K562 (cell line): ENCODE measurements around the gene TCEA3. TPM values are rescaled to one million over a fixed set of nuclear protein-coding genes. Genes with fewer than 3 reads are reported as not detected.

Experiments used
- BHLHE40 ChIP-seq: IDR thresholded peaks from 2 replicates; pipeline ENCODE4 v1.6.1; 2011; ENCODE audit warnings: low read length, improper control_type of control experiment
- CEBPZ ChIP-seq: fragments of 150-350 bp; IDR thresholded peaks from 2 replicates; pipeline ENCODE4 v1.6.1; 2014; ENCODE audit warnings: low read depth, mild to moderate bottlenecking, low read length, borderline replicate concordance
- ESRRA ChIP-seq: fragments of 450-650 bp; IDR thresholded peaks from 2 replicates; pipeline ENCODE4 v1.6.1; 2014; ENCODE audit warnings: low read depth, mild to moderate bottlenecking, moderate library complexity, borderline replicate concordance
- HNRNPL ChIP-seq: fragments of 200-400 bp; formaldehyde crosslinking; IDR thresholded peaks from 2 replicates; pipeline ENCODE4 v1.6.1; 2017; ENCODE audit warnings: low read depth, mild to moderate bottlenecking, low read length
- HNRNPLL ChIP-seq: fragments of 200-400 bp; formaldehyde crosslinking; IDR thresholded peaks from 2 replicates; pipeline ENCODE4 v1.6.1; 2017; ENCODE audit warnings: low read length, low read depth, mild to moderate bottlenecking; ENCODE audit not compliant: poor library complexity, severe bottlenecking
- KDM1A ChIP-seq, 2 experiments: fragments of 450-650 bp; IDR thresholded peaks; 2 replicates each; pipeline ENCODE4 v1.6.1; 2016; ENCODE audit warnings: mild to moderate bottlenecking in 2 of 2
- KDM2B ChIP-seq: fragments of 250-450 bp; sonication (Bioruptor Pico); IDR thresholded peaks from 2 replicates; pipeline ENCODE4 v1.8.0; 2021; ENCODE audit warnings: mild to moderate bottlenecking, moderate library complexity
- KLF6 ChIP-seq: fragments of 250-450 bp; sonication (Bioruptor Pico); IDR thresholded peaks from 2 replicates; pipeline ENCODE4 v1.4.0; 2020; ENCODE audit warnings: mild to moderate bottlenecking, moderate library complexity, borderline replicate concordance
- MCM2 ChIP-seq: fragments of 450-650 bp; IDR thresholded peaks from 2 replicates; pipeline ENCODE4 v1.6.1; 2017; ENCODE audit warnings: low read depth, mild to moderate bottlenecking
- MYNN ChIP-seq, 2 experiments: sonication (generic); formaldehyde crosslinking in 1 of 2; IDR thresholded peaks; 2 replicates each; pipeline versions ENCODE4 v1.5.0 to v1.6.1; 2016 to 2020; ENCODE audit warnings: antibody characterized with exemption in 1 of 2, missing genetic modification reagents in 1 of 2
- POLR2A ChIP-seq: fragments of 450-650 bp; conservative IDR thresholded peaks from 2 replicates; pipeline ENCODE4 v1.6.1; 2016
- RBM15 ChIP-seq: fragments of 200-400 bp; formaldehyde crosslinking; IDR thresholded peaks from 2 replicates; pipeline ENCODE4 v1.6.1; 2018; ENCODE audit warnings: mild to moderate bottlenecking, low read length, moderate library complexity; ENCODE audit not compliant: insufficient read depth
- ZC3H8 ChIP-seq: fragments of 450-650 bp; IDR thresholded peaks from 2 replicates; pipeline ENCODE4 v1.6.1; 2017
- ZKSCAN8 ChIP-seq: fragments of 200-800 bp; sonication (Bioruptor generic); IDR thresholded peaks from 2 replicates; pipeline ENCODE4 v1.6.1; 2016; ENCODE audit warnings: missing genetic modification characterization, missing compliant biosample characterization
- ZNF384 ChIP-seq: IDR thresholded peaks from 2 replicates; pipeline ENCODE4 v1.6.1; 2012; ENCODE audit warnings: low read depth, low read length, improper control_type of control experiment
- ZNF79 ChIP-seq: fragments of 250-450 bp; sonication (Bioruptor Pico); IDR thresholded peaks from 2 replicates; pipeline ENCODE4 v1.4.0; 2020; ENCODE audit warnings: low read depth, mild to moderate bottlenecking, moderate library complexity
- polyA plus RNA-seq, 8 experiments: library from polyadenylated mRNA; depleted of rRNA in 4 of 8; stranded (reverse) in 5 of 8; unstranded in 3 of 8; fragments of >200 nt; fragmentation: Nextera tagmentation in 2 of 8; fragmentation: Illumina TruSeq in 1 of 8; extraction: Ambion mirVana in 2 of 8; extraction: Trizol in 1 of 8; gene quantifications; 2 replicates each; pipeline versions ENCODE4 v1.2.1 to v1.2.3, GENCODE V29; 2011 to 2014; ENCODE audit warnings: inconsistent platforms in 1 of 8, missing spikeins in 1 of 8
- total RNA-seq, 7 experiments: library from RNA; depleted of rRNA in 6 of 7; stranded (reverse); fragments of >200 nt in 6 of 7; fragmentation: Illumina TruSeq in 2 of 7; extraction: Trizol in 2 of 7; gene quantifications; 2 replicates each; pipeline versions ENCODE4 v1.2.1 to v1.2.3, GENCODE V29; 2011 to 2021; ENCODE audit warnings: low replicate concordance in 1 of 7
- TF ChIP-seq, protein P1 (sequence below): sonication (generic); formaldehyde crosslinking; IDR thresholded peaks from 2 replicates; pipeline ENCODE4 v1.4.0; 2020; ENCODE audit warnings: mild to moderate bottlenecking, missing genetic modification reagents
- TF ChIP-seq, protein P2 (sequence below): fragments of 250-450 bp; sonication (Bioruptor Pico); IDR thresholded peaks from 2 replicates; pipeline ENCODE4 v1.8.0; 2021; ENCODE audit warnings: mild to moderate bottlenecking, moderate library complexity
- TF ChIP-seq, protein P3 (sequence below): sonication (generic); formaldehyde crosslinking; IDR thresholded peaks from 2 replicates; pipeline ENCODE4 v1.9.0; 2022; ENCODE audit warnings: mild to moderate bottlenecking, missing genetic modification reagents

TCEA3 gene
- total and polyA plus RNA-seq, 9 of the 15 experiments (the other 6 are each of a cell fraction or from before 2014, with no cell fraction given), result 0.03 to 0.55 (median 0.36) TPM

GRCh38 chr1:23367791-23368561 is 56.6 kb downstream of the TCEA3 start (continued):
- TF ChIP-seq, protein P1, sequence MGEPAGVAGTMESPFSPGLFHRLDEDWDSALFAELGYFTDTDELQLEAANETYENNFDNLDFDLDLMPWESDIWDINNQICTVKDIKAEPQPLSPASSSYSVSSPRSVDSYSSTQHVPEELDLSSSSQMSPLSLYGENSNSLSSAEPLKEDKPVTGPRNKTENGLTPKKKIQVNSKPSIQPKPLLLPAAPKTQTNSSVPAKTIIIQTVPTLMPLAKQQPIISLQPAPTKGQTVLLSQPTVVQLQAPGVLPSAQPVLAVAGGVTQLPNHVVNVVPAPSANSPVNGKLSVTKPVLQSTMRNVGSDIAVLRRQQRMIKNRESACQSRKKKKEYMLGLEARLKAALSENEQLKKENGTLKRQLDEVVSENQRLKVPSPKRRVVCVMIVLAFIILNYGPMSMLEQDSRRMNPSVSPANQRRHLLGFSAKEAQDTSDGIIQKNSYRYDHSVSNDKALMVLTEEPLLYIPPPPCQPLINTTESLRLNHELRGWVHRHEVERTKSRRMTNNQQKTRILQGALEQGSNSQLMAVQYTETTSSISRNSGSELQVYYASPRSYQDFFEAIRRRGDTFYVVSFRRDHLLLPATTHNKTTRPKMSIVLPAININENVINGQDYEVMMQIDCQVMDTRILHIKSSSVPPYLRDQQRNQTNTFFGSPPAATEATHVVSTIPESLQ (CRISPR knock-in tag), result 0 out of 2 replicates have a peak, but pooled peaks have one; percentile 42
- TF ChIP-seq ESRRA (peak; percentile 70), POLR2A (peak; percentile 83), ZNF384 (0 out of 2 replicates have a peak, but pooled peaks have one; percentile 12), KDM1A (IDR thresholded peaks at IDR 0.05) (peak in 1 of 2 experiments; percentile 75; a peak in 1 of 4 replicates), MYNN (IDR thresholded peaks at IDR 0.05) (peak; percentile 70; the same call in 1 of the 2 replicates), MYNN (CRISPR knock-in tag; IDR thresholded peaks at IDR 0.05) (no peak), RBM15 (no peak), KLF6 (no peak), MCM2 (no peak), HNRNPL (no peak), ZNF79 (CRISPR knock-in tag) (no peak), CEBPZ (no peak), ZKSCAN8 (CRISPR knock-in tag) (peak; percentile 99), KDM2B (CRISPR knock-in tag) (no peak), BHLHE40 (no peak), HNRNPLL (peak; percentile 7), ZC3H8 (peak; percentile 25; the same call in 1 of the 2 replicates)
- TF ChIP-seq, protein P2, sequence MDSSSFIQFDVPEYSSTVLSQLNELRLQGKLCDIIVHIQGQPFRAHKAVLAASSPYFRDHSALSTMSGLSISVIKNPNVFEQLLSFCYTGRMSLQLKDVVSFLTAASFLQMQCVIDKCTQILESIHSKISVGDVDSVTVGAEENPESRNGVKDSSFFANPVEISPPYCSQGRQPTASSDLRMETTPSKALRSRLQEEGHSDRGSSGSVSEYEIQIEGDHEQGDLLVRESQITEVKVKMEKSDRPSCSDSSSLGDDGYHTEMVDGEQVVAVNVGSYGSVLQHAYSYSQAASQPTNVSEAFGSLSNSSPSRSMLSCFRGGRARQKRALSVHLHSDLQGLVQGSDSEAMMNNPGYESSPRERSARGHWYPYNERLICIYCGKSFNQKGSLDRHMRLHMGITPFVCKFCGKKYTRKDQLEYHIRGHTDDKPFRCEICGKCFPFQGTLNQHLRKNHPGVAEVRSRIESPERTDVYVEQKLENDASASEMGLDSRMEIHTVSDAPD (CRISPR knock-in tag), result no peak
- TF ChIP-seq, protein P3, sequence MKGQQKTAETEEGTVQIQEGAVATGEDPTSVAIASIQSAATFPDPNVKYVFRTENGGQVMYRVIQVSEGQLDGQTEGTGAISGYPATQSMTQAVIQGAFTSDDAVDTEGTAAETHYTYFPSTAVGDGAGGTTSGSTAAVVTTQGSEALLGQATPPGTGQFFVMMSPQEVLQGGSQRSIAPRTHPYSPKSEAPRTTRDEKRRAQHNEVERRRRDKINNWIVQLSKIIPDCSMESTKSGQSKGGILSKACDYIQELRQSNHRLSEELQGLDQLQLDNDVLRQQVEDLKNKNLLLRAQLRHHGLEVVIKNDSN (CRISPR knock-in tag), result no peak
